CD4-positive, alpha-beta T cell treated with Interferon alpha-2 for 1 hour (primary cell): ENCODE results near the gene ALG9.
A peak's percentile ranks its signal among the peaks of the same experiment; 100 is the strongest.
"Not testable (repeated sequence)": the region's sequence is repeated elsewhere in the genome, so short reads cannot be mapped to it uniquely, and the experiment has no call there.

Experiments used
- DNase-seq, 2 donors: peaks; one replicate each; pipeline ENCODE4 v3.0.0-alpha.2; 2020 to 2022

Gene ALG9

GRCh38 chr11:111870886-111871692, at the start of gene ALG9:
ALG9 (minus strand) TSS chr11:111871581; CDS start chr11:111871482, 99 bp downstream.
- DNase-seq: peak; percentile 80 to 93

GRCh38 chr11:111920908-111921307, 49.5 kb upstream of the ALG9 start:
- DNase-seq: no peak

- DNase-seq: no peak
Observed at GRCh38 chr11:111918390-111919256, 47.2 kb upstream of the ALG9 start, which contains the start of gene C11orf52. C11orf52 (plus strand) TSS chr11:111918913; CDS start chr11:111918973, 60 bp downstream.

DNA sequence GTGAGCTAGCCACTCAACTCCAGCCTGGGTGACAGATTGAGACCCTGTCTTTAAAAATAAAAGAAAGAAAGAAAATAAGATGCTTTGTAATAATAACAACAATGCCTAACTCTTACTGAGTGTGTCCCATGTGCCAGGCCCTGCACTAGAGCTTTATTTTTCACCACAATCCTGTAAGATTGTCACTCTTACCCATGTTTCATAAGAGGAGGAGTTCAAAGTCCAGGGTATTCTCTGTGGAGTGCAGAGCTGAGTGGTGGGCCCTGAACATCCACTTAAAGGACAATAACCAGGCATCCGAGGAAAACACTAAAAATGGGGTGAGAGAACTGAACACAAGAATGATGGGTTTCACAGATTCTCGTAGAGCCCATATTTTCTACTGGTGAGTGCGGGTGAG, 46.4 kb upstream of the ALG9 start:
- DNase-seq: no peak

- DNase-seq: no peak
Observed at GRCh38 chr11:111917312-111917711, 45.9 kb upstream of the ALG9 start.

- no peak for DNase-seq
Observed at GRCh38 chr11:111916768-111917167, 45.4 kb upstream of the ALG9 start.

- DNase-seq: no peak
Observed at GRCh38 chr11:111913997-111914396, 42.6 kb upstream of the ALG9 start.

DNA sequence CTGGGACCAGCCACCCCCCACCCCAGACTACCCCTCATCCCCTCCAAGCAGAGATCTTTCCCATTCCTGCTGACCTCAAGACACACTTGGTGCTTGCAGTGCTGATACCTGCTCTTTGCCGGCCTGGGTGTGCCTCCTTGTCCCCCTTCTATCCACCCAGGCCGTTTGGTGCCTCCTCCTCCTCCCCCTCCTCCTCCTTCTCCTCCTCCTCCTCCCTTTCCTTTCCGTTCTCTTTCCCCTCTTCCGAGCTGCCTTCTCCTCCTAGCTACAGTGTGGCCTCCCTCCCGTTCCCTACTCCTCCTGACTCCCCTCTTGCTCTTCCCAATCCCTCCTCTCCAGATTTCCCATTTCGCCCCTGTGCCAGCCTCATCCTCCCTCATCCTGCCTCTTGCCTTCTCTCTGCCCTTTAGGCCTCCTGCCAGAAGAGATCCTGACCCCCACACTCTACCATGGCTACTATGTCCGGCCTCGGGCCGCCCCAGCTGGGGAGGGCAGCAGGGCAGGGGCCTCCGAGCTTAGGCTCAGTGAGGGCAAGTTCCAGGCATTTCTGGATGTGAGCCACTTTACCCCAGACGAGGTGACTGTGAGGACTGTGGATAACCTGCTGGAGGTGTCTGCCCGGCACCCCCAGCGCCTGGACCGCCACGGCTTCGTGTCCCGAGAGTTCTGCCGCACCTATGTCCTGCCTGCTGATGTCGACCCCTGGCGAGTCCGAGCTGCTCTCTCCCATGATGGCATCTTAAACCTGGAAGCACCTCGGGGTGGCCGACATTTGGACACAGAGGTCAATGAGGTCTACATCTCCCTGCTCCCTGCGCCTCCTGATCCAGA, 41.9 kb upstream of the ALG9 start:
- no peak for DNase-seq

GRCh38 chr11:111912535-111912934, 41.2 kb upstream of the ALG9 start, which contains the start of gene HSPB2:
HSPB2 (plus strand) TSS chr11:111912734; CDS start chr11:111912830, 96 bp downstream.
- DNase-seq: no peak

DNA sequence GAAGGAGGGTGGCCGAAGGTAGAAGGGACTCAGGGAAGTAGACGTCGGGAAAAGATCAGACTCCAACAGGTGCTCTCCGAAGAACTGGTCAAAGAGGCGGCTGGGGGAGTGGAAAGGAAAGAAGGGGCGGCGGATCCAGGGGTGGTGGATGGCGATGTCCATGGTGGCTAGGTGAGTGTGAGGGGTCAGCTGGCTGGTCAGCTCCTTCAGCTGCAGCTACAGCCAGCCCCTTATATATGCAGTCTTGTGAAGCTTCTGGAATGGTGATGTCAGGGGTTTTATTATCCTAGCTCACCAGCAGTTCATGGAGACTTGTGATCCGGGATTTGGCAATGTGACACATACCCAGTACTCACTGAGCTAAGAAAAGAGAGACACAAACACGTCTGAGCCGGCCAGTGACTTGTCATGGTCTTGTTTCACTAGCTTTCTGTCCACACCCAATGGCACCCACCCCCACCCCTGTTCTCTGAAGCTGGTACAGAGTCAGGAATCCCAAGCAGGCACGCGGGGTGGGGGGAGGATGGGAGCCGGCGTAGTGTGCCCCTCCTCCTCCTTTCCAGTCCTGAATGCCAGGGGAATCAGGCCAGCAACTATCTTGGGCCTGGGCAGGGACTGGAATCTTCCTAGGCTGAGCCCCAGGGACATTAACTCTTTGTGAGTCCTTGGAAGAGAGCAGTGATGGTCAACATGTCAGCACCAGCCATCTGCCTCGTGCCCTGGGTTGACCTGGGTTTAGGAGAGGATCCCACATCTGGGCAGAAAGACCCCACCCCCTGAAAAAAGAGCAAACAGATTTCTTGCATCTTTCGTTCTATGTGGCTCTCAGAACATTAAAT, 40.4 kb upstream of the ALG9 start, which contains the start of gene CRYAB:
Gene CRYAB, minus strand, starts transcription at position 208 of the 839 bp plus-strand sequence. Its CDS starts 46 bp downstream, at position 162.
- no peak for DNase-seq

- DNase-seq: no peak
Observed at GRCh38 chr11:111910676-111911562, 39.5 kb upstream of the ALG9 start.

DNA sequence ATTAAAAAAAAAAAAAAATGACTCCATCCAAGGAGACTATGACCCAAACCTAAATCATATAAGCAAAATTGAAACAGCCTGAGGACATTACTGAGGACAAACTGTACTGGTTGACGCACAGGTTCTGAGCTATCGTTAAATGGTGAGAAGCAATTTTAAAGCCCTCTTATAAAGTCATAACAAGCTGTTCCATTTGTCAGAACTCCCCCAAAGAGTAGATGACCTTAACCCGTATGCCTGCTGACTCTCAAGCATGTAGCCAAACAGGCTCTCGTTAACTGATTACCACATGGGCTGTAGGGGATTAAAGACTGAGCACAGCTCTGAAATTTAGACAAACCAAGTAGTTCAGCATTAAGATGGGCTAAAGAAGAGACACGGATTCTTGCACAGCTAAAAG, 38.0 kb upstream of the ALG9 start:
- no peak for DNase-seq

DNA sequence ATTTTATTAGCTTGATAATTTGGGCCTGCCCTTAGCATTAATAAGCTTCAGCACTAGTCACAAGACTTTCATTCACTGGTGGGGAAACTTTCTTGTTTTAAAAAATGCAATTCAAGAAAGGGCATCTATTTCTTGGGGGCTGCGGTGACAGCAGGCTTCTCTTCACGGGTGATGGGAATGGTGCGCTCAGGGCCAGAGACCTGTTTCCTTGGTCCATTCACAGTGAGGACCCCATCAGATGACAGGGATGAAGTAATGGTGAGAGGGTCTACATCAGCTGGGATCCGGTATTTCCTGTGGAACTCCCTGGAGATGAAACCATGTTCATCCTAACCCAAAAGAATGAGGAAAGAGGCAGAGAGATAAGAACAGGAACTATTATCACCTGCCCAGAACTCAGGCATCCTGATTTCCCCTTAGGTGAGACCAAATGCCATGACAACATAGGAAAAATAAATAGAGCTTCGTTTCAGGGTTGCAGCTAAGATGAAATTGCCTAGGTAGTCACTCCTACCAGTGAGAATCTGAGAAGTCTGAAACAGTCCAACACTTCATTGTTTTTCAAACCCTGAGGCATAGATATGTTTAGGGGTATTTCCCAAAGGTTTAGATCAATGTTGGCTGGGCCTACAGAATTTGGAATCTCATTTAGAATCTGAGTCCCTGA, 37.4 kb upstream of the ALG9 start:
- no peak for DNase-seq

DNA sequence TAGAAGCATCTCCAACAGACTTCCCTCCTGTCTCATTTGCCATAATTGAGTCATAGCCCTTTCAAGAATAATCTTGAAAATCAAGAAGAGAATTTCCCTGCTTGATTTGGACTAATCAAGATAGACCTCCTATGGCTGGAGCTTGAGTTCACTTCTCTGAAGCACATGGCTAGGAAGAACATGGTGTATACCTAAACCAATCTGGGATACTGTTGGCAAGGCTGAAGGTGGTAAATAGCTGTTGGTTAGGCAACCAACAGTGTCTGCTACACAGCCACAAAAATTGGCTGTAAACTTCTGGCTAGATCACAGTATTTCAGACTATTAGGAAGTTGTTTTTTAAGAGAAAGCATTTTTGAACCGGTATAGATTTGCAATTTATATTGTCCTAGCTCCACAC, 35.3 kb upstream of the ALG9 start:
- no peak for DNase-seq

DNA sequence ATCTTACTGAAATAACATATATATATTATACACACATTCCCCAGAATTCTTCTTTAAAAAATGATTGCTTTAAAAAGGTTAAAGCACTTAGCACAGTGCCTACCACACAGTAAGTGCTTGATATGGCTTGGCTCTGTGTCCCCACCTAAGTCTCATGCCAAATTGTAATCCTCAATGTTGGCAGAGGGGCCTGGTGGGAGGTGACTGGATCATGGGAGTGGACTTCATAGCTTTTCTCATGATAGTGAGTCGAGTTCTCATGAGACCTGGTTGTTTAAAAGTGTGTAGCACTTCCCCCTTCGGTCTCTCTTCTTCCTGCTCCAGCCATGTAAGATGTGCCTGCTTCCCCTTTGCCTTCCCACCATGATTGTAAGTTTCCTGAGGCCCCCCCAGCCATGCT, 34.0 kb upstream of the ALG9 start:
- DNase-seq: no peak

DNA sequence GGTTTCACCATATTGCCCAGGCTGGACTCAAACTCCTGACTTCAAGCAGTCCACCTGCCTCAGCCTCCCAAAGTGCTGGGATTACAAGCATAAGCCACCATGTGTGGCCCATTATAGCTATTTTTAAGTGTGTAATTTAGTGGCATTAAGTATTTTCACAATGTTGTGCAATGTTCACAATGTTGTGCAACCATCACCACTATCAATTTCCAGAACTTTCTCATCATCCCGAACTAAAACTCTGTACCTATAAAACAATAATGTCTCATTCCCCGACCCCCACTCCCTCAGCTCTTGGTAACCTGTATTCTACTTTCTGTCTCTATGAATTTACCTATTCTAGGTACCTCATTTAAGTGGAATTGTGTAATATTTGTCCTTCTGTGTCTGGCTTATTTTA, 15.5 kb upstream of the ALG9 start:
- no peak for DNase-seq

- no peak for DNase-seq
Observed at GRCh38 chr11:111886032-111886431, 14.7 kb upstream of the ALG9 start.

GRCh38 chr11:111885053-111885452, 13.7 kb upstream of the ALG9 start:
- DNase-seq: not testable (repeated sequence)

DNA sequence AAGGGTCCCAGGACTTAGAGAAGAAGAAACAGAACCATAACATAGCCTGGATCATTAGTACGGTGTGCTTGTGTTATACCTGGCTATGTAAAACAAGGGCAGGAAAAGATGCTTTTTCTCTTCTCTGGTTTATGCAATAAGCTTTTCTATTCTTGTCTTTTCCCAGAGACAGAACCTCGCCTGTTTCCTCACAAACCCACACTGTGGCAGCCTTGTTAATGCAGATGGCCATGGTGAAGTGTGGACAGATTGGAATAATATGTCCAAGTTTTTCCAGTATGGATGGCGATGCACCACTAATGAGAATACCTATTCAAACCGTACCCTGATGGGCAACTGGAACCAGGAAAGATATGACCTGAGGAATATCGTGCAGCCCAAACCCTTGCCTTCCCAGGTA, 10.8 kb upstream of the ALG9 start:
- DNase-seq: no peak

DNA sequence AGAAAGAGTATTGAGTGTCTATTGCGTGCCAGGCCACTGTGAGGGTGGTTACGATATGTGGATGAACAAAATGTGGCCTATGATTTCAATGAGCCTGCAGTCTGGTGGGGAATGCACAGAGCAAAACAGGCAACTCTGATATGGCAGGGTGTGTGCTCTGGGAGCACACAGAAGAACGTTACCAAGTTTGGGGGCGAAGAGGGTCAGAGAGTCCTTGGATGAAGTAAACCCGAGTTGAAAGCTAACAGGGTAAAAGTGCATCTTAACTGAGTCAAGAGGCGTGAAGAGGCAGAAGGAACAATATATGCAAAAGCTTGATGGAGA, 8.2 kb upstream of the ALG9 start:
- no peak for DNase-seq
